Stimulated activated CD8-positive, alpha-beta memory T cell treated with anti-CD3 and anti-CD28 coated beads, Interleukin-12 subunit alpha, Interleukin-12 subunit beta, amount 100 ng/mL, for 24 hours (primary cell): Measurements from ENCODE around the gene GPR35.

Experiments
- DNase-seq: peaks from one replicate; pipeline ENCODE4 v3.0.0-alpha.2; 2020; ENCODE audit errors: extremely low read depth

The GPR35 gene

DNA sequence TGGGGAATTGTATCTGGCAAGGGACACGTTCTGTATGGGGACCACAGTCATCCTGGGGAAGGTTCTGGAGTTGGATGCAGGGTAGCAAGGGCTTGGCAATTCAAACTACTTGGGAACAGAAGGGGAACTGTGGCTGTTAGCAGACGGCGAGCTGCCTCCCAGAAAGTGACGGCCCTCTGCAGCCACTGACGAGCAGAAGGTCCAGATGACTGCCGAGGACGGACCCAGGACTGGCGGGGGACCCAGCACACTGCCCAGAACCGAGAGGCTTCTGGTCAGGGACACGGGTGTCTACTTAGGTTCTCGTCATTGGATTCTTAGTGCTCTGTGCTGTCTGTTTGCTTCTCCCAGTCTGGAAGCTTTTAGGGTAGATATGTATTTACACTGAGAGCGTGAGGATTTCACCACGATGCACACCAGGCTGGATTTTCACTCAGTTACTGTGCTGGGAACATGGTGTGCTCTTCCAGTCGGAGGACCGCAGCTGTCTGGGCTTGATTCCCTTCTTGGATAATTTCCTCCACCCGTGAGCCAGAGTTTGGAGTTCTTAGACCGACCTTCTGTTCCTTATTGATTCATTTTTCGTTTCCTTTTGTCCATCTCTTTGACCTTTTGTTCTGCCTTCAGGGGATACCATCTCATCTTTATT lies 13.4 kb downstream of the GPR35 start:
- DNase-seq: no peak

DNA sequence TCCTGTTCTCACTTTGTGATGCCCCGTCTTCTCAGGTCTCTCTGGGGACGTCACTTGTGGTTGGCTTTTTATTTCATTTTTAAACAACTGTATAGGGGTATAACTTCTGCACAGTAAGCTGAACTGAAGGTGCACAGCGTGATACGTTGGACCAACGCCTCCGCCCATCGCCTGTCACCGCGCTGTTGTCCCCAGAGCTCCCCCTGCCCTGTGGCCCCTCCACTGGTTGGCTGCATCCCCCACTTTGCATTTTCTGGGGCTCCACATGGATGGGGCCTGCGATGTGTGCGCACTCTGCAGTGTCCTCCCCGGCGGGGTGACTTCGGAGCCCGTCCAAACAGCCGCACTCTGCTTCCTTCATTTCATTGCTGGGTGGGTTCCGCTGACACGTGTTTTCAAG lies 14.3 kb downstream of the GPR35 start:
- DNase-seq: no peak

DNA sequence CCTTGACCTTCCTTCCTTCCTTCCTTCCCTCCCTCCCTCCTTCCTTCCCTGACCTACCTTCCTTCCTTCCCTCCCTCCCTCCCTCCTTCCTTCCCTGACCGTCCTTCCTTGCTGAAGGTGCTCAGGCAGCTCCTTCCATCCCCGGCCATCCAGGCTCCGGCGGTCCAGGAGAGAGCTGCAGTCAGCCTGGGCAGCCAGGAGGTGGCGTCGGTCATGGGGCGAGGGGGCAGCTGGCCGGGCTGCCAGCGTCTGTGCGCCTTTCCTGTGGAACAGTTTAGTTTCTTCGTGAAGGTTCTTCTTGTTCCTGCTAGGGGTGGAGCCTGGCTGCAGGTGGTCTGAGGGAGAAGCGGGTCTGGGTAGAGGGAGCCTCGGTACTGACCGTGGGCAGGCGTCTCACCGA lies 15.7 kb downstream of the GPR35 start:
- no peak for DNase-seq

DNA sequence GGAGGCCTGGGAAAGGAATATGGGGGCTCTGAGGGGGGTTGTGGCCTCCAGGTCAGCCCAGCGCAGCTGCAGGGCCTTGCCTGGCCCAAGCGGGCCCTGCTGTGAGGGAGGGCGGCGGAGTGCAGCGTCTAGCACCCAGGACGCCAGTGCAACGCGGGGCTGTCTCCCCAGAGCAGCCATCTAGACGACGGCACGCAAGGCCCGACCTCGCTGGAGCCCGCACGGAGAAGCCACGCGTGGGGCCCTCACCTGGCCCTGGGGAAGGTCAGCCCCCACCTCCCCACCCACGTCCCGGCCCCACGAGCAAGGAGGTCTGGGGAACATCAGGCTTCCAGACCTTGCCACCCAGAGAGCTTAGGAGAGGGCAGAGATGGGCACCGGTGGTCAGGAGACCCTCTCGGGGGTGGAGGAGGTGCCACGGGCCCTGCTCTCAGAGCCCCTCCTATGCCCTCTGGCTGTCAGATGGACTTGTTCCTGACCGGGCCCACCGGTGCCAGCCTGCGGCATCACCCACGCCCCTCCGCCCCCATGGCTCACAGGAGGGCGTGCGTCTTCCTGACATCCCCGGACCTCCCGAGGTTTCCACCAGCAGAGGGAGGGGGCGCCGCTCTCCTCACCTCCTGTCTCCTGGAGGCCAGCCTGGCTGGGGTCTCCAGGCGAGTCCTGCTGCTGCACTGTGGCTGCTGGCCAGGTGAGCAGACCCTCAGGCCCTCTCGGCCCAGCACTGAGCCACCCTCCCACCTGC lies 17.0 kb downstream of the GPR35 start:
- DNase-seq: no peak

DNA sequence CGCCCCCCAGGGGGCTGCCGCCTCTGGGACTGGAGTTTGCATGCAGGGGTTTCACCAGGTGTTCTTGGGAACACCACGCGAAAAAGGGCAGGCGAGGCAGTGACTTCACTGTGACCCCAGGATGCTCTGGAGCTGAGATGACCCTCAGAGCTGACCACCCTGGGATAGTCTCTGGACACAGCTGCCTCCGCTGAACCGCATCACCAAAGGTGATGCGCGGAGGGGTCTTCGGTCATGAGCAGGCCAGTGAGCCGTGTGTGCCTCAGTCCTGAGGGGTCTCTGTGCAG lies 17.5 kb downstream of the GPR35 start:
- no peak for DNase-seq

DNA sequence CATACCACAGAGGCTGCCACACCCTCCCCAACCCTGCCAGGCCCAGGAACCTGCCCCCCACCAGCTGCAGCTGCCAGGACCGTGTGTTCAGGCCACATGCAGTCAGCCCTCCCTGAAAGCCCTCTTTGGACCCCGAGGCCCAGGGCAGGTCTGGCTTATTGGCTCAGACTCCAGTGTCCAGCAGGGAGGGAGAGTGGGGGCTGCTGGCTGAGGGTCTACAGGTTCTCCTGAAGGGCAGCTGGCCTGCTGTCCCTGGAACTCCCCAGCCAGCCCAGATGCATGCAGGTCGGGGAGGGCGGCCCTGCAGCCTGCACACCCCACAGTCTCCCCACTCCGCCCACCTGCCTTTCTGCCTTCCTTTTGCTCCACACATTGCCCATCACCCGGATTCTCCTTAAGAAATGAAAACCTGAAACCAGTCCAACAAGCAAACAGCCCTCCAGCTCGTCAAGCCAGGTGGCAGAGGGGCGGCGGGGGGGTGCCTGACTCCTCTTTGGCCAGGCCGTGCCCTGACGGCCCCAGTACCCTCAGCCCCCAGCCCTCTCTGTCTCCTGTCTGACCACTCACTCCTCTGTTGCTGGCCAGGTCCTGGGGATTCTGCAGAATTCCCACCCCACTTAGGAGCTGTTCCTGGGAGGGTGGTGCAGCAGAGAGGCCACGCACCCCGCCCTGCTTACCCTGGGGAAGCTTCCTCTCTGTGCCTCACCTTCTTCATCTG lies 18.0 kb downstream of the GPR35 start:
- DNase-seq: no peak

DNA sequence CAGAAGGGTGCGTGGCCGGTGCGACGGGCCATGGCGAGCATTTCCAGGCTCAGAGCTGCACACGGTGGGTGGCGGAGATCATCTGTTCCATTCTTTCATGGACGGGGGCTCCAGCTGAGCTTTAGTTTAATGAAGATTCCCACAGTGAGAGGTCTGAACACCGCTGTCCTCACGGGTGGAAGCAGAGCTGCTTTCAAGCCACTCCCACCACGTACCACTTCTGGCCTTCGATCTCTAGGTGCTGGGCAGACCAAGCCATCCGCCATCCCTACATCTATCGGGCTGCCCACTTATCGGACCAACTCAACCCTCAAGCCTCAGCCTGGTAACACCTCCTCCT lies 18.5 kb downstream of the GPR35 start:
- no peak for DNase-seq

DNA sequence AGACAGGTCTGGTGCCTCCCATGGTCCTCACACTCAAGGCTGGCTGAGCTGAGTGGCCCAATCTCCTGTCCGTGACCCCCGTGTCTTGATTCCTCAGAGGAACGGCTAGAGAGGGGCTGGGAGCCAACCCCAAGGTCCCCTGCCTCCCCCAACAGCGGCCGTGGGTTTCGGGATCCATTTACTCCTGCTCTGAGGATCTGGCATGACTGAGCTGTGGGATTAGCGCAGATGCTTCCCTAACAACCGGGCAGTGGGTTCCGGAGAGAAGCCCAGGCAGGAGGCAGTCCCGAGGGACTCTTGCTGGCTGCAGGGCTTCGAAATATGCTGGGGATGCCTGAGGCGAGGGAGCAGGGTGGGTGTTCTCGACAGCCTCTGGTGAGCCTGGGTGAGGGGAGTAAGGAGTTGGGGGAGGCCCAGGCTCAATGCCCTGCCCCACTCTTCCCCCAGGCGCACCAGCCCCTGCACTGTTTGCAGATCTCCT lies 18.9 kb downstream of the GPR35 start:
- DNase-seq: no peak

DNA sequence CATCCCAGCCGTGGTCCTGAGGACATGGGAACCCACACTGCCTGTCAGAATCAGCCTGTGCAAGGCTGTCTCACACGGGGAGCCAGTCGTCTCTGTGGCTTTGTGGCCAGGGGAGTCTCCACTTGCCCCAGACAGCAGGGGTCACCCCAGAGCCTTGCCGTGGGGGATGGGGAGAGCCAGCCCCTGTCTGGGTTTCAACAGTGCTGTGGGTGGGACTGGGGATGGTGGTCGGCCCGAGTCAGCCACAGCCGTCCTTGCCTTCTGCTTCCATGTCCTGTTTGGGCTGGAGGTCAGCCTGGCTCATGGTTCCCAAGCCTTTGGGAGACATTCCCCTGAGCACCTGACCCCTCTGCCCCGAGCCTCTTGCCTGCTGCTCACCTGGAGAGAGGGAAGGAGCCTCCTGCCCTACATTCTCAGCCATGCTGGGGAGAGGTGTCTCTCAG lies 19.6 kb downstream of the GPR35 start:
- DNase-seq: no peak

DNA sequence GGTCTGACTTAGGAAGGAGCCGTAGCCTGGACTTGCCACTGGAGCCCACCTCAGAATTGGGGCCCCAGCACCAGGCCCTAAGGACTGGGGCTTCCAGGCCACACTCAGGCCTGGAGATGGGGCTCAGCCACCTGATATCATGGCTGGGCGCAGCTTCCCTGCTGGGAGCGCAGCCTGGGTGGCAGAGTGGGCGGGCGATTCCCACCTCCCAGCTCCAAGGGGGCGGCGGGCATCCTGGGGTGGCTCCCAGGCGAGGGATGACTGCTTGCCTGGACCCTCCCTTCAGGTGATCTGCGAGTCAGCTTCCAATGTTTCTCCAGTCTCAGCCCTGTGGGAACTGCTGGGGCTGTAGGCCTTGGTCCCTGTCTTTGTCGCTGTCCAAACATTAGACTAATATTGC lies 20.1 kb downstream of the GPR35 start:
- DNase-seq: no peak

DNA sequence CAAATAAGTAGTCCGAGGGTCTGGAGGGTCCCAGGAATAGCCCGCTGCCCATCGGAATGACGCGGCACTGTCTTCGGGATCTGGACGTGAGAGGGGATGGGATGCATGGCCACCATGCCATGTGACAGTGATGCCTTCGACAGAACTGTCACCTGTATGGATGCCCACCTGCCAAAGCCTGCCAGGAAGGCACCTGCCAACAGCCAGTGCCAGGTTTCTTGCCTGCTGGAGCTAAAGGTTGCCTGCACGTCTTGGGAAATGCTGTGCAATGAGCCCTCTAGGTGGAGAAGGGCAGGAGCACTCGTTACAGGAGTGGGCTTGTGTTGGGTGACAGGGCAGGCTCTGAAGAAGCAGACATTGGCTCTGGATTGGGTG lies 20.5 kb downstream of the GPR35 start:
- no peak for DNase-seq

DNA sequence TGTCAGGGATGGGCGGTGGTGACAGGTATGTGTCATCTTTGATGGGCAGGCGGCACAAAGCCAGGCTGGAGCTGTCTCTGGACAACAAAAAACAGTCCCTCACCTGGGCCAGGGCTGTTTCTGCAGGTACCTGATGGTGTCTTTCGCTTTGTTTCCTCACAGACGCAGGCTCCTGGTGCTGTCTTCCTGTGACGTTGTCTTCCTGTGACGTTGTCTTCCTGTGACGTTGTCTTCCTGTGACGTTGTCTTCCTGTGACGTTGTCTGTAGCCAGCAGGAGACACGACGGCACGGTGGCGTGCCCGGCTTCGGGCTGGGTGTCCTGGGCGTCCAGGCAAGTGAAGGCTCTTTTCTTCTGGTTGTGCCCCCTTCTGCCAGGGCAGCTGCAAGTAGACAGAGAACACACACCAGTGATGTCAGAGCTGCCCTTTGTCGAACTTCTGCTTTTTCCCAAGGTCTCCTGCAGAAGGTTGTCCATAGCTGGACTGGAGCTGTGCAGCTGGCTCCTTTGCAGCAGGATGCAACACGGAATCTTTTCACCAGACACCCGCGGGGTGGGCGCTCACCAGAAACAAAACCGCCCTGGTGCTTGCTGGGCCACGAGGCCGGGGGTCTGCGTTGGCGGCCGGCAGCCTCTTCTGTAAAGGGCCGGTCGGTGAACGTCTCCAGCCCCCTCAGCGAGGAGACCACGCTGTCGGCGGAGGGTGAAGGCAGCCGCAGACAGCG lies 21.1 kb downstream of the GPR35 start:
- no peak for DNase-seq

DNA sequence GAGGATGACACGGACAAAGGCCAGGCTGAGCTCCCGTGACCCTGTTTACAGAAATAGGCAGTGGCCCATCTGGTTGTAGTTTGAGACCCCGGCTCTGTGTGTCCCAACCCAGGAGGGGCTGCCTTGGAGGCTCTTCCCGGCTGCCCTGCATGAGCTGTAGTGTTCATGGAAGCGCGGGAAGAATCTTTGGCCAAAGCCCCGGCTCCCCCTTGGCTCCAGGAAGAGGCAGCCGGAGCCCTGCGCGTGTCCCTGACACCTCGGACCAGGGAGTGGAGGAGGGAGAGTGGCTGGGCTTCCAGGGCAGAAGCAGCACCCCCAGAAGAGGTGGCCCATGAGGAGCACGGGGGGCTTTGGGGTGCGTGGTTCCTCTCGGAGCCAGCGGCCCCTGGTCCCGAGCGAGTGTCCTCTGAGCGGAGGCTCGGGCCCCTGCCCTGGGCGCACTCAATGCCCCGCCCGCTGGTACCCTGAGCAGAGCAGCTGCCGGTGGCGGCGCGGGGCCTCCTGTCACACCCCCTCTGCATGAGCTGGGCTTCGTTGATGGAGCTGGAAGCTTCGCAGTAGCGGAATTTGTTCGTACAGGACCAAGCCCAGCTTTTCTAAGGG lies 21.7 kb downstream of the GPR35 start:
- no peak for DNase-seq

DNA sequence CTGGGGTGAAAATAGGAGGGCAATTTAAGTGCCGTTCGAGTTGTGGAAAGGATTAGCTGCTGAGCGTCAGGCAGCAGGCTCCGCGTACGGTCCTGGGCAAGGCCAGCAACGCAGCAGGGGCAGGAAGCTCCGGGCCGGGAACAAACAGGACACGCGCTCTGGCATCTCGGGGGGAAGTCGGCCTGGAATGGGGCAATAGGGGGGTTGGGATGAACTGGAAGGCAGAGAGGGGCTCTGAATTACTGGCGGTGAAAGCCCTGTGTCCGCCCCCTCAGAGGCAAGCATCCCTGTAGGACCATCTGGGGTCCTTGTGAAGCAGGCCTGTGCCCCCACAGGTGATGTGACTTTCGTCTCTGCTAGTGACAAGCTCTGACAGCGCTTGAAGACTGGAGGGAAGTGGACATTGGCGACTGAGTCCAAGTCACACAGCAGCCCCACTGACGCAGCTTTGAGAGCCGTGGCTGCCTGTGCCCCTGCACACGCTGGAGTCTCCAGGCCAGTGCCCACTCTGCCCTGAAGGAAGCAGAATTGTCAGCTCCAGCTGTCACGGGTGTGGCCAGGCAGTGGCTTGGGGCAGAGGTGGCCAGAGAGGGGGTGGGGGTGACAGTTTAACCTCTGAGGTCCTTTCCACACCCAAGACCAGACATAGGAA lies 22.3 kb downstream of the GPR35 start:
- DNase-seq: no peak

DNA sequence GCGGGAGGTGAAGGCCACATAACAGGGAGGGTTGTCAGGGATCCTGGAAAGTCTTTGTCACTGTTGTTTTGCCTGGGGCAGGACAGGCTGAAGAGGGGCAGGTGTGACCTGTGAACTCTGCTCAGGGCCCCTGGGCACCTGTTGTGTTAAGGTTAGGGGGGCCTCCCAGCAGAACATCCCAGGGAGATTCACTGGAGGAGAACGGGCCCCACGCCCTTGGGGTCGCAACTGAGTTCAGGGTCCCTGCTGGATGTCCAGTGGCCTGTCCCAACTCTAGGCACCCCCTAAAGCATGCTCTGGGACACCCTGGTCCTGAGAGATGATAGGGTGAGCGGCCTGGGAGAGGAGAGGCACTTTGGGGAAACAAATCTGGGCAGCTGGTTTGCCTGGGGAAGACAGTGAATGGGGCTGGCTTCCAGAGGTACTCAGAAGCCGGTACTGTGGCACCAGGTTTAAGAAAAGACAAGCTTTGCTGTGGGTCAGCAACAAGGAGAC lies 22.9 kb downstream of the GPR35 start:
- no peak for DNase-seq

DNA sequence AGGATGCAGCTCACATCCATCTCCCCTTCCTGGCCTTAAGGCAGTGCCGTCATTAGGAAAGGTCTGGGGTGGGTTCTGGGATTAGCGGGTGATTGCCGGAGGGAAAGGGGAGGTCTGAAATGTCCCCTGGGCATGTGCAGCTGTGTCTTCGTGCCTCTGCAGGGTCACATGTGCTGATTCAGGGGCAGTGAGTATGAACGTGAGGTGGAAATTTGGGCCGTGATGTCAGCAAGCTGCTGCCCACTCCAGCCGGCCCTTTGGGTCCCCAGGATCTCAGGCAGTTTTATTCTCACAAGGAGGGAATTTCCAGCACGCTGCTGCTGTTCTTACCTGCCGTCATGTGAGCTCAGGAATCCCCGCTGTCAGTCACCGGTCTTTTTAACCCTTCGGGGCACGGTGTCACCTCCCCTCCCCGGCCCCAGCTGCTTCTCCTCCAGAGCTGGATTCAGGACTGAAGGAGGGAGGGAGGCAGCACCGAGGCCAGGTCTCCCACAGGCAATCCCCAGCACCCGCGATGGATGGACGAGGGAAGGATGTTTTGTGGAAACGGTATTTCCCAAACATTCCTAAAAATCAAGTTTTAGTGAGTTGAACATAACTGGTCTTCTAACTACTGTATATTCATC lies 23.5 kb downstream of the GPR35 start:
- DNase-seq: no peak

DNA sequence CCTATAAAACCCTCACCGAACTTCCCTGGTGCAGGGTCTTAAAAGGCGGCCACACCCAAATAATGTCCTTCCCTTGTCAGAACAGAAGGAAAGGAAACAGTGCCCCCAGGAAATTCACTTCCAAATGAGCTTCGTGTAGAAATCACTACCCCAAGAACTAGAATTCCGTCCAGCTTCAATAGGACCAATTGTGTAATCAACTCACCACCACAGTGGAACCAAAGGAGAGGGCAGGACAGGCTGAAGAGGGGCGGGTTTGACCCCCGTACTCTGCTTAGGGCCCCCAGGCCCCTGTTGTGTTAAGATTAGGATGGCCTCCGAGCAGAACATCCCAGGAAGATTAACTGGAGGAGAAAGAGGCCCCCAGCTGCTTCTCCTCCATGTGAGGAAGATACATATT lies 24.1 kb downstream of the GPR35 start:
- no peak for DNase-seq

DNA sequence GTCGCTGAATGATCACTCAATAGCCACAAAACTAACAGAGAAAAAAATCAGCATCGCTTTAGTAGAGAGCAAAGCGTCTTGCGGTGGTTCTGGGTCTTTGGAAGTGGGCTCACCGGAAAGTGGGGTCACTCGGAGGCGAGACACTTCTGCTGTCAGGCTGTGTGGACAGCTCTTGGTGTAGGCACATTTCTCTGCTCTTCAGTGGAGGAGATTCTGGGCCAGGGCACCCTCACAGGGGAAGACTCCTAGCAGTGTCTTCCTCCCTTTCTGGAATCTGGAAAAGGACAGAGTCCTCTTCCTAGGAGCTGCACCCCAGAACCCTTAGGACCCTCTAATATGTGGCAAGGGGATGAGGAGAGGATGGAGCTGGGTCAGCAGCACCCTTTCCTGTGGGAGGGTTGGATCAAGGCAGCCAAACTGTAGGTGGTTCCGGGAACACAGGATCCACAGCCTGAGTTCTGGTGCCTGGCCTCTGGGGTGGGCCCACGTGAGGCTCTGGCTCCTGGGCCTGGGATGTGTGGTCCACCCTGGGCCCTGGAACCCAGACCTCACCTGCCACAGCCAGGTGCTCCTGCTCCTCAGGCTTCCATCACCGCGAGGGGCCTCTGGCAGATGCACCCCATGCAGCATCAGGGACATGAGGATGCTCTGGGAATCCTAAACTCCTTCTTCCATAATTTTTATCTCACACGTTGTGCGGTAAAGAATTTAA lies 25.1 kb downstream of the GPR35 start:
- DNase-seq: no peak

DNA sequence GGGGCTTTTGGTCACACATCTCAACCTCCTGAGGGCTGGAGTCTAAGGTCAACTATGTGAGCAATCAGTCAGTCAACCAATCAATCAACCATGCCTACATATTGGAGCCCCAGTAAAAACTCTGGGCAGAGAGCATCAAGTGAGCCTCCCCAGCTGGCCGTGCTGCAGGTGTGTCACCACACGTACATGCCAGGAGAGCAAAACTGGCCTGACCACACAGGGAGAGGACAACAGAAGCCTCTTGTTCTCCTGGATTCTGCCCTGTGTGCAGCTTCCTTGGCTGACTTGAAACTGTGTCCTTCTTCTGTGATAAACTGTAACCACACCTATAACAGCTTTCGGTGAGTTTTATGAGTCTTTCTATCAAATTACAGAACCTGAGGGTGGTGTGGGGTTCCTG lies 25.9 kb downstream of the GPR35 start:
- no peak for DNase-seq
